MM.1S (cell line): ENCODE data around the gene KRCC1.

Experiments used
- DNase-seq: peaks from one replicate; pipeline ENCODE4 v3.0.0-alpha.2; 2015
- H2AFZ ChIP-seq: fragments of 300-600 bp; sonication (generic); 2 replicates; pipeline ENCODE4 v1.6.0; 2016; ENCODE audit warnings: antibody characterized with exemption, low read length
- H3F3A ChIP-seq: fragments of 300-600 bp; sonication (generic); 2 replicates; pipeline ENCODE4 v1.6.1; 2016; ENCODE audit warnings: mild to moderate bottlenecking, antibody characterized with exemption, low read length, moderate library complexity, mixed read lengths; ENCODE audit not compliant: insufficient read depth
- H3K27ac ChIP-seq: fragments of 300-600 bp; sonication (generic); 2 replicates; pipeline ENCODE4 v1.5.1; 2016; ENCODE audit warnings: mild to moderate bottlenecking, low read length
- H3K27me3 ChIP-seq: fragments of 300-600 bp; sonication (generic); replicated peaks from 2 replicates; pipeline ENCODE4 v1.6.0; 2016; ENCODE audit warnings: low read length; ENCODE audit not compliant: insufficient read depth
- H3K36me3 ChIP-seq: fragments of 300-600 bp; sonication (generic); replicated peaks from 2 replicates; pipeline ENCODE4 v1.6.1; 2016; ENCODE audit warnings: mild to moderate bottlenecking, low read length, mixed read lengths; ENCODE audit not compliant: insufficient read depth
- H3K4me1 ChIP-seq: fragments of 300-600 bp; sonication (generic); 2 replicates; pipeline ENCODE4 v1.6.1; 2016; ENCODE audit warnings: low read length, mixed read lengths
- H3K4me2 ChIP-seq: fragments of 300-600 bp; sonication (generic); 2 replicates; pipeline ENCODE4 v1.6.0; 2016; ENCODE audit warnings: low read depth, low read length
- H3K4me3 ChIP-seq: fragments of 300-600 bp; sonication (generic); 2 replicates; pipeline ENCODE4 v1.5.1; 2016; ENCODE audit warnings: low read length, mixed read lengths
- H3K79me2 ChIP-seq: fragments of 300-600 bp; sonication (generic); 2 replicates; pipeline ENCODE4 v1.6.1; 2016; ENCODE audit warnings: mixed run types, low read length, mixed read lengths
- H3K9ac ChIP-seq: fragments of 300-600 bp; sonication (generic); 2 replicates; pipeline ENCODE4 v1.6.1; 2016; ENCODE audit warnings: low read length, mixed read lengths
- H3K9me2 ChIP-seq: fragments of 300-600 bp; sonication (generic); replicated peaks from 2 replicates; pipeline ENCODE4 v1.6.1; 2016; ENCODE audit warnings: mild to moderate bottlenecking, low read length, mixed read lengths; ENCODE audit not compliant: insufficient read depth
- H3K9me3 ChIP-seq: fragments of 300-600 bp; sonication (generic); replicated peaks from 2 replicates; pipeline ENCODE4 v1.6.1; 2016; ENCODE audit warnings: mild to moderate bottlenecking, low read length, mixed read lengths; ENCODE audit not compliant: insufficient read depth
- H4K20me1 ChIP-seq: fragments of 300-600 bp; sonication (generic); 2 replicates; pipeline ENCODE4 v1.6.1; 2016; ENCODE audit warnings: mild to moderate bottlenecking, low read length, moderate library complexity, mixed read lengths; ENCODE audit not compliant: insufficient read depth
- EZH2 ChIP-seq: fragments of 300-600 bp; sonication (generic); optimal IDR thresholded peaks from 2 replicates; pipeline ENCODE3; 2017; ENCODE audit warnings: low read depth, mild to moderate bottlenecking, antibody characterized with exemption, low read length, mixed read lengths
- EZH2phosphoT487 ChIP-seq: fragments of 300-600 bp; sonication (generic); IDR thresholded peaks from 2 replicates; pipeline ENCODE4 v1.6.1; 2018; ENCODE audit warnings: antibody characterized with exemption, low read length
- TF ChIP-seq, protein P1 (sequence below): fragments of 300-600 bp; sonication (generic); IDR thresholded peaks from 2 replicates; pipeline ENCODE4 v1.5.1; 2016; ENCODE audit warnings: antibody characterized with exemption, low read length, mixed read lengths

Gene KRCC1

DNA sequence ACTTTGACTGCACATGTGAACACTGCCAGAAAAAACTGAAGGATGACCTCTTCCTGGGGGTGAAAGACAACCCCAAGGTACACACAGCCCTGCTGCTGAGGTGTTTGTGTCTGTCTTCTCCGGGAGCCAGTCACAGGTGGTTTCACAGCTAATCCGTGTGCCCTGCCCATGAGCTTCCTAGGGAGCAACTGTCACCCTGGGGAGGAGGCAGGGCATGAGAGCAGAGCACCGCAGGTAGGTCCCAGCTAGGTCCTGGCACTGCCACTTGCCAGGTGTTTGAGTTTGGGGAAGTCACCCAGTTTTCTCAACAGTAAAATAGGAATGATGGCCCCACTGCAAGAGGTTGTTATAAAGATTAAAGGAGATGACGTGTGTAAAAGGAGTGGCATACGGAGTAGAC, 41.1 kb upstream of the KRCC1 start:
- Histone ChIP-seq H3K27ac (no peak overlapping the region), H3K4me1 (no peaks in the 10 kb centered on the region), H3K27me3 (no peaks in the 10 kb centered on the region), H3K79me2 (no peaks in the 10 kb centered on the region), H3F3A (no peaks in the 10 kb centered on the region), H3K9me3 (no peaks in the 10 kb centered on the region), H3K36me3 (no peaks in the 10 kb centered on the region), H3K4me3 (no peak overlapping the region), H3K4me2 (no peak overlapping the region), H3K9me2 (no peaks in the 10 kb centered on the region), H4K20me1 (no peaks in the 10 kb centered on the region), H2AFZ (no peak overlapping the region), H3K9ac (no peak overlapping the region)
- no peak for DNase-seq
- TF ChIP-seq, protein P1, sequence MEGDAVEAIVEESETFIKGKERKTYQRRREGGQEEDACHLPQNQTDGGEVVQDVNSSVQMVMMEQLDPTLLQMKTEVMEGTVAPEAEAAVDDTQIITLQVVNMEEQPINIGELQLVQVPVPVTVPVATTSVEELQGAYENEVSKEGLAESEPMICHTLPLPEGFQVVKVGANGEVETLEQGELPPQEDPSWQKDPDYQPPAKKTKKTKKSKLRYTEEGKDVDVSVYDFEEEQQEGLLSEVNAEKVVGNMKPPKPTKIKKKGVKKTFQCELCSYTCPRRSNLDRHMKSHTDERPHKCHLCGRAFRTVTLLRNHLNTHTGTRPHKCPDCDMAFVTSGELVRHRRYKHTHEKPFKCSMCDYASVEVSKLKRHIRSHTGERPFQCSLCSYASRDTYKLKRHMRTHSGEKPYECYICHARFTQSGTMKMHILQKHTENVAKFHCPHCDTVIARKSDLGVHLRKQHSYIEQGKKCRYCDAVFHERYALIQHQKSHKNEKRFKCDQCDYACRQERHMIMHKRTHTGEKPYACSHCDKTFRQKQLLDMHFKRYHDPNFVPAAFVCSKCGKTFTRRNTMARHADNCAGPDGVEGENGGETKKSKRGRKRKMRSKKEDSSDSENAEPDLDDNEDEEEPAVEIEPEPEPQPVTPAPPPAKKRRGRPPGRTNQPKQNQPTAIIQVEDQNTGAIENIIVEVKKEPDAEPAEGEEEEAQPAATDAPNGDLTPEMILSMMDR = no peak
- TF ChIP-seq EZH2 (no peak), EZH2phosphoT487 (no peak)

DNA sequence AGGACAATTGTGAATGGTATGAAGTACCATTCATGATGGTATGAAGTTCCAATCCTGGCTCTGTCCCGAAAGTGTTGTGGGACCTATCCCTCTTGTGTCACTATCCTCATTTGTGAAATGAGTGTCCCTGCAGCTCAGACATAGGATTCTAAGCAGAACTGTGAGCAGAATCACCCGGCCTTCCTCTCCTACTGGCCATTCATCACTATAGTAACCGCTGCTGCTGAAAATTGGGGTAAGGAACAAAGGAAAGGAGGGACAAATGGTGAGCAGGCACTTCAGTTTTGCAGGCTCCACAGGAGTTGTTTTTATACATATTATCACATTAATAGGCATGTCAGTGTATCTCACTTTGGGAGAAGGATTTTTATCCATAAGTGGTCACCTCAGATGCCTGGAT, 39.4 kb upstream of the KRCC1 start:
- Histone ChIP-seq H3K9me2 (no peaks in the 10 kb centered on the region), H2AFZ (no peak overlapping the region), H3K4me3 (no peak overlapping the region), H3K79me2 (no peaks in the 10 kb centered on the region), H3F3A (no peaks in the 10 kb centered on the region), H3K27me3 (no peaks in the 10 kb centered on the region), H3K9me3 (no peaks in the 10 kb centered on the region), H3K4me2 (no peak overlapping the region), H4K20me1 (no peaks in the 10 kb centered on the region), H3K4me1 (no peaks in the 10 kb centered on the region), H3K9ac (no peak overlapping the region), H3K27ac (no peak overlapping the region), H3K36me3 (no peaks in the 10 kb centered on the region)
- TF ChIP-seq, protein P1 = no peak
- no peak for TF ChIP-seq EZH2
- no peak for TF ChIP-seq EZH2phosphoT487
- no peak for DNase-seq

DNA sequence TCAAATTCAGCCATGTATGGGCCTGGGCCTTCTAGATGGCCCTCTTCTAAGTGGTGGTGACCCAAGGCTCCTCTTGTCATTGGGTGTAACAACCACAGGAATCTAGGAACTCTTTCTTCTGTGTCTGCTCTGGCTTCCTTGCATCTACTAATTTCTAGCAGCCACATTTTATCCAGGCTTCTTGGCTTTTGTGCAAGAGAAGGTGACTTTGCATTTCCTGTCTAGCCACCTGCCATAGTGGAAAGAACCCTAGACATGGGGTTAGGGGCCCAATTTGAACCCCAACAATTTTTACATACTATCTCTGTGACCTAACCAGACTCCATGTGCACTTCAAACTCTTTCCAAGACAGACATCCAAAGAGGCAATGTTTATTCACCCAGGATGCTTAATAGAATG, 37.2 kb upstream of the KRCC1 start:
- H3K9me2 ChIP-seq = no peaks in the 10 kb centered on the region
- H4K20me1 ChIP-seq = no peaks in the 10 kb centered on the region
- no peak overlapping the region for H3K9ac ChIP-seq
- TF ChIP-seq, protein P1 = no peak
- TF ChIP-seq EZH2 = no peak
- TF ChIP-seq EZH2phosphoT487 = no peak
- H3K4me2 ChIP-seq = no peak overlapping the region
- no peak for DNase-seq
- H3K79me2 ChIP-seq = no peaks in the 10 kb centered on the region
- no peak overlapping the region for H3K4me3 ChIP-seq
- H3K27me3 ChIP-seq = no peaks in the 10 kb centered on the region
- no peaks in the 10 kb centered on the region for H3F3A ChIP-seq
- H2AFZ ChIP-seq = no peak overlapping the region
- no peaks in the 10 kb centered on the region for H3K36me3 ChIP-seq
- H3K9me3 ChIP-seq = no peaks in the 10 kb centered on the region
- H3K4me1 ChIP-seq = no peaks in the 10 kb centered on the region
- H3K27ac ChIP-seq = no peak overlapping the region
